GM12891 (cell line): ENCODE data around the gene EMX2.

Experiments
- POLR2AphosphoS5 ChIP-seq: IDR thresholded peaks from 2 replicates; pipeline ENCODE4 v1.6.1; 2011; ENCODE audit warnings: low read depth, low read length, control low read depth
- SPI1 ChIP-seq: IDR thresholded peaks from 2 replicates; pipeline ENCODE4 v1.6.1; 2011; ENCODE audit warnings: low read depth, low read length, control low read depth
- TAF1 ChIP-seq: IDR thresholded peaks from 2 replicates; pipeline ENCODE4 v1.6.1; 2011; ENCODE audit warnings: low read depth, low read length, control low read depth

GRCh38 chr10:117533507-117534281 is 8.9 kb upstream of the EMX2 start:
- TF ChIP-seq POLR2AphosphoS5 (no peak), TAF1 (no peak), SPI1 (no peak)
